Trophoblast cell (in vitro differentiated cells and primary cell): ENCODE data around the gene ITSN2.

ENCODE experiments used
- DNase-seq, 2 donors: peaks; one replicate each; pipeline ENCODE4 v3.0.0-alpha.2; 2016
- H2AFZ ChIP-seq: 2 replicates; pipeline ENCODE4 v1.6.1; 2013; ENCODE audit warnings: low read length, moderate library complexity, mild to moderate bottlenecking; ENCODE audit not compliant: insufficient read depth, poor library complexity
- H2AK5ac ChIP-seq: 2 replicates; pipeline ENCODE4 v1.6.1; 2013; ENCODE audit warnings: mild to moderate bottlenecking, low read length
- H2BK120ac ChIP-seq: 2 replicates; pipeline ENCODE4 v1.6.1; 2013; ENCODE audit warnings: low read length, mild to moderate bottlenecking, moderate library complexity; ENCODE audit not compliant: insufficient read depth, poor library complexity
- H2BK12ac ChIP-seq: 2 replicates; pipeline ENCODE4 v1.6.1; 2013; ENCODE audit warnings: mild to moderate bottlenecking, low read length, moderate library complexity
- H2BK5ac ChIP-seq: 2 replicates; pipeline ENCODE4 v1.6.1; 2013; ENCODE audit warnings: low read length, low read depth, moderate library complexity, mild to moderate bottlenecking; ENCODE audit not compliant: poor library complexity
- H3K14ac ChIP-seq: 2 replicates; pipeline ENCODE4 v1.6.1; 2013; ENCODE audit warnings: mild to moderate bottlenecking, low read length
- H3K18ac ChIP-seq: 2 replicates; pipeline ENCODE4 v1.6.1; 2013; ENCODE audit warnings: mild to moderate bottlenecking, low read length
- H3K23ac ChIP-seq: 2 replicates; pipeline ENCODE4 v1.6.1; 2013; ENCODE audit warnings: low read length
- H3K27ac ChIP-seq: 2 replicates; pipeline ENCODE4 v1.5.1; 2013; ENCODE audit warnings: low read depth, mild to moderate bottlenecking, inconsistent platforms, low read length, moderate library complexity
- H3K27me3 ChIP-seq: 2 replicates; pipeline ENCODE4 v1.6.1; 2013; ENCODE audit warnings: inconsistent platforms, mild to moderate bottlenecking, low read length, moderate library complexity; ENCODE audit not compliant: insufficient read depth
- H3K36me3 ChIP-seq, 2 experiments: 1 replicate in 1 of 2; 2 replicates in 1 of 2; pipeline ENCODE4 v1.6.1; 2013; ENCODE audit warnings: low read length in 2 of 2, mild to moderate bottlenecking in 2 of 2, moderate library complexity in 1 of 2; ENCODE audit not compliant: insufficient read depth in 2 of 2, control insufficient read depth in 1 of 2
- H3K4ac ChIP-seq: 2 replicates; pipeline ENCODE4 v1.6.1; 2013; ENCODE audit warnings: low read depth, mild to moderate bottlenecking, low read length, moderate library complexity
- H3K4me1 ChIP-seq, 2 experiments: 1 replicate in 1 of 2; 2 replicates in 1 of 2; pipeline ENCODE4 v1.6.1; 2013; ENCODE audit warnings: low read length in 2 of 2, mild to moderate bottlenecking in 2 of 2, moderate library complexity in 1 of 2; ENCODE audit not compliant: insufficient read depth in 2 of 2, control insufficient read depth in 1 of 2
- H3K4me2 ChIP-seq: 2 replicates; pipeline ENCODE4 v1.6.1; 2013; ENCODE audit warnings: inconsistent platforms, mild to moderate bottlenecking, low read length, moderate library complexity
- H3K4me3 ChIP-seq: 2 replicates; pipeline ENCODE4 v1.5.1; 2013; ENCODE audit warnings: mild to moderate bottlenecking, low read depth, low read length, inconsistent platforms
- H3K79me1 ChIP-seq: one replicate; pipeline ENCODE4 v1.6.1; 2013; ENCODE audit warnings: low read length
- H3K79me2 ChIP-seq: 2 replicates; pipeline ENCODE4 v1.6.1; 2013; ENCODE audit warnings: low read length, mild to moderate bottlenecking; ENCODE audit not compliant: control insufficient read depth, insufficient read depth, poor library complexity
- H3K9ac ChIP-seq: 2 replicates; pipeline ENCODE4 v1.6.1; 2013; ENCODE audit warnings: mild to moderate bottlenecking, low read length
- H3K9me3 ChIP-seq: 2 replicates; pipeline ENCODE4 v1.6.1; 2013; ENCODE audit warnings: low read depth, mild to moderate bottlenecking, control low read depth, inconsistent platforms, low read length; ENCODE audit not compliant: insufficient read depth
- H4K12ac ChIP-seq: 2 replicates; pipeline ENCODE4 v1.6.1; 2013; ENCODE audit warnings: low read depth, mild to moderate bottlenecking, low read length, moderate library complexity
- H4K8ac ChIP-seq: 2 replicates; pipeline ENCODE4 v1.6.1; 2013; ENCODE audit warnings: low read depth, mild to moderate bottlenecking, low read length, moderate library complexity
- H4K91ac ChIP-seq: one replicate; pipeline ENCODE4 v1.6.1; 2013; ENCODE audit warnings: low read depth, mild to moderate bottlenecking, low read length, moderate library complexity
- WGBS: extraction: QIAGEN DNeasy Blood & Tissue Kit; methylation state at CpG from one replicate; pipeline ENCODE4 v1.1.7; 2013; ENCODE audit warnings: missing lambda C conversion rate; ENCODE audit not compliant: insufficient read length, insufficient coverage; ENCODE audit errors: extremely low coverage; 5-methylcytosine and 5-hydroxymethylcytosine counted together

The ITSN2 gene

DNA sequence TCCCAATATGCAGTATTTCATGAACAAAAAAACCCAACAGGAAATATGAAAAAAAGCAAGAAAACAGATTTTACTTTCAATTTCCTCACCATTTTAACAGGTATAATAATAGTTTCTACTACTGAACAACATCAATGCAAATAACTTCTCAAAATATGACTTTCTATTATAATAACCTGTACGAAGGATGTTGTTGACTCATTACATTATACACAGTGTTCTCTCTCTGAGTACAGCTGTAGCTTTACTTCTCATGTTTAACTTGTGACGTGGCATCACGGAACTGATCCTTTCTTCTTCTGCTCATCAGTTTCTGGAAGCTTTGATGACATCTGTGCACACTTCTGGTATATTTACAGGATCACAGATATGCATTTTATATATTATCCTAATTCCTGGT, 145.5 kb downstream of the ITSN2 start:
- no peak overlapping the region for H3K4me2 ChIP-seq
- H4K12ac ChIP-seq, result no peak overlapping the region
- no peak overlapping the region for H2BK120ac ChIP-seq
- H2BK5ac ChIP-seq, result no peak overlapping the region
- H3K27me3 ChIP-seq, result no peaks in the 10 kb centered on the region
- H3K27ac ChIP-seq, result no peak overlapping the region
- no peak overlapping the region for H2BK12ac ChIP-seq
- no peaks in the 10 kb centered on the region for H3K79me2 ChIP-seq
- DNase-seq, result no peak
- no CpG with 5 or more reads among the region's 3 CpGs for WGBS
- H3K18ac ChIP-seq, result no peak overlapping the region
- no peak overlapping the region for H3K4ac ChIP-seq
- H3K36me3 ChIP-seq, result peaks cover 10 to 11% of the 10 kb centered on the region in 2 experiments
- H3K14ac ChIP-seq, result no peak overlapping the region
- H3K9ac ChIP-seq, result no peak overlapping the region
- no peak overlapping the region for H2AK5ac ChIP-seq
- no peak overlapping the region for H4K91ac ChIP-seq
- no peak overlapping the region for H2AFZ ChIP-seq
- H4K8ac ChIP-seq, result no peak overlapping the region
- no peaks in the 10 kb centered on the region for H3K4me1 ChIP-seq
- H3K4me3 ChIP-seq, result no peak overlapping the region
- H3K79me1 ChIP-seq, result no peaks in the 10 kb centered on the region
- no peak overlapping the region for H3K23ac ChIP-seq
- H3K9me3 ChIP-seq, result no peaks in the 10 kb centered on the region

DNA sequence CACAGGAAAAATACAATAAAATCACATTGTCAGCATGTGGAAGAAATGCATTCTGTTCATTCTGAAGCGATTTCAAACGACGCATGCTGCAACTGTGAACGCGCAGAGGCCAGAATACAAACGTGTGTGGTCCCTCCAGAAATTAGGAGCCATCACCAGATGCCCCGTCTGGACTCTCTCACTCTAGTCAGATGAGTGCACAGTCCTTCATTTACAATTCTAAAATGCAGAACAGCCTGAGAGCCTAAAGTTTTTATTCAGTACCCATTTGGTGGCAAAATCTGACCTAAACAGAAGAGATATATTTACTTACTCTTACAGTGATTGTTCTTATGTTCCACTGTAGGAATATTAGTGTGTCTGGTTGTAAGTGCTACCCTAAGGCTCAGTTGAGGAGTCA, 148.9 kb downstream of the ITSN2 start:
- no CpG with 5 or more reads among the region's 7 CpGs for WGBS
- H3K18ac ChIP-seq, result no peak overlapping the region
- H2AFZ ChIP-seq, result no peak overlapping the region
- H3K79me2 ChIP-seq, result no peaks in the 10 kb centered on the region
- H3K14ac ChIP-seq, result no peak overlapping the region
- H4K12ac ChIP-seq, result no peak overlapping the region
- H4K8ac ChIP-seq, result no peak overlapping the region
- H3K9me3 ChIP-seq, result no peaks in the 10 kb centered on the region
- no peak overlapping the region for H2BK120ac ChIP-seq
- no peak overlapping the region for H3K27ac ChIP-seq
- H2AK5ac ChIP-seq, result no peak overlapping the region
- no peaks in the 10 kb centered on the region for H3K79me1 ChIP-seq
- peaks cover 29 to 32% of the 10 kb centered on the region in 2 experiments for H3K36me3 ChIP-seq
- no peak overlapping the region for H3K23ac ChIP-seq
- no peak overlapping the region for H2BK5ac ChIP-seq
- H4K91ac ChIP-seq, result no peak overlapping the region
- H3K9ac ChIP-seq, result no peak overlapping the region
- H3K27me3 ChIP-seq, result no peaks in the 10 kb centered on the region
- DNase-seq, result no peak
- no peaks in the 10 kb centered on the region for H3K4me1 ChIP-seq
- no peak overlapping the region for H3K4ac ChIP-seq
- no peak overlapping the region for H2BK12ac ChIP-seq
- no peak overlapping the region for H3K4me2 ChIP-seq
- H3K4me3 ChIP-seq, result no peak overlapping the region

- Histone ChIP-seq H3K79me1 (no peaks in the 10 kb centered on the region), H2BK120ac (no peak overlapping the region), H3K4me2 (no peak overlapping the region), H3K36me3 (peaks cover 28 to 29% of the 10 kb centered on the region in 2 experiments), H3K27ac (no peak overlapping the region), H2AFZ (no peak overlapping the region), H2BK5ac (no peak overlapping the region), H3K79me2 (no peaks in the 10 kb centered on the region), H2AK5ac (no peak overlapping the region), H3K4ac (no peak overlapping the region), H3K9ac (no peak overlapping the region), H2BK12ac (no peak overlapping the region), H3K9me3 (no peaks in the 10 kb centered on the region), H3K18ac (no peak overlapping the region), H3K4me3 (no peak overlapping the region), H3K4me1 (no peaks in the 10 kb centered on the region), H4K8ac (no peak overlapping the region), H4K91ac (no peak overlapping the region), H3K23ac (no peak overlapping the region), H3K14ac (no peak overlapping the region), H4K12ac (no peak overlapping the region), H3K27me3 (no peaks in the 10 kb centered on the region)
- WGBS, result no CpG with 5 or more reads among the region's 21 CpGs
- DNase-seq, result no peak
Observed at GRCh38 chr2:24210723-24211122, 149.6 kb downstream of the ITSN2 start.

- Histone ChIP-seq H4K12ac (no peak overlapping the region), H3K4me1 (no peaks in the 10 kb centered on the region), H2BK5ac (no peak overlapping the region), H3K18ac (no peak overlapping the region), H4K8ac (no peak overlapping the region), H3K4me3 (no peak overlapping the region), H3K9me3 (no peaks in the 10 kb centered on the region), H3K27ac (no peak overlapping the region), H3K36me3 (peaks cover 28 to 31% of the 10 kb centered on the region in 2 experiments), H4K91ac (no peak overlapping the region), H3K23ac (no peak overlapping the region), H2BK12ac (no peak overlapping the region), H2BK120ac (no peak overlapping the region), H3K27me3 (no peaks in the 10 kb centered on the region), H3K4me2 (no peak overlapping the region), H2AFZ (no peak overlapping the region), H2AK5ac (no peak overlapping the region), H3K79me1 (no peaks in the 10 kb centered on the region), H3K4ac (no peak overlapping the region), H3K79me2 (no peaks in the 10 kb centered on the region), H3K9ac (no peak overlapping the region), H3K14ac (no peak overlapping the region)
- no peak for DNase-seq
- no CpG with 5 or more reads among the region's 2 CpGs for WGBS
Observed at GRCh38 chr2:24210106-24210455, 150.3 kb downstream of the ITSN2 start.
